ENCODE data around the gene KCTD5.

GRCh38 chr16:2701713-2702437 lies 19.6 kb downstream of the KCTD5 start:
- TF ChIP-seq CTCF (IDR thresholded peaks at IDR 0.05) (no peak), POLR2A (IDR thresholded peaks at IDR 0.05) (no peak)
